SK-N-SH (cell line): Measurements from ENCODE around the gene PODXL2. TPM values are rescaled to one million over a fixed set of nuclear protein-coding genes. Genes with fewer than 3 reads are reported as not detected.

Source experiments
- CTCF ChIA-PET: fragments of 300-600, 350-600 bp; formaldehyde crosslinking; extraction: SDS; loops from one replicate; lab custom pipeline; 2021; lab: Yijun Ruan, JAX
- POLR2A ChIA-PET: fragments of 350-600 bp; sonication (Branson Sonifier 250); formaldehyde crosslinking; extraction: SDS; loops from one replicate; lab custom pipeline; 2020; ENCODE audit warnings: antibody characterized with exemption, inconsistent platforms; lab: Yijun Ruan, JAX
- DNase-seq: peaks from one replicate; pipeline ENCODE4 v3.0.0; 2012
- H2AFZ ChIP-seq: fragments of 200-600 bp; sonication (generic); 2 replicates; pipeline ENCODE4 v1.8.1; 2016; ENCODE audit warnings: antibody characterized with exemption, mild to moderate bottlenecking, low read depth
- H3F3A ChIP-seq: fragments of 200-600 bp; sonication (generic); replicated peaks from 2 replicates; pipeline ENCODE3; 2016; ENCODE audit warnings: antibody characterized with exemption, mild to moderate bottlenecking; ENCODE audit not compliant: insufficient read depth
- H3K27ac ChIP-seq, 2 experiments: fragments of 200-500 bp in 1 of 2; fragments of 200-600 bp in 1 of 2; sonication (Bioruptor generic) in 1 of 2; sonication (generic), shearing (Covaris generic) in 1 of 2; 2 replicates each; pipeline versions ENCODE4 v1.5.1 to v1.6.1; 2014 to 2016; ENCODE audit warnings: low read depth in 2 of 2, inconsistent platforms in 1 of 2, low read length in 1 of 2, mild to moderate bottlenecking in 1 of 2, mixed read lengths in 1 of 2
- H3K27me3 ChIP-seq: fragments of 200-600 bp; sonication (generic), shearing (Covaris generic); 2 replicates; pipeline ENCODE4 v1.6.1; 2016; ENCODE audit warnings: mixed run types; ENCODE audit not compliant: insufficient read depth
- H3K36me3 ChIP-seq, 2 experiments: fragments of 200-500 bp in 1 of 2; fragments of 200-600 bp in 1 of 2; sonication (Bioruptor generic) in 1 of 2; sonication (generic) in 1 of 2; replicated peaks in 1 of 2; 2 replicates each; pipeline versions ENCODE3 to v1.5.1; 2014 to 2016; ENCODE audit warnings: low read length in 1 of 2, mild to moderate bottlenecking in 1 of 2; ENCODE audit not compliant: insufficient read depth in 2 of 2, control insufficient read depth in 1 of 2
- H3K4me1 ChIP-seq, 2 experiments: fragments of 200-500 bp in 1 of 2; fragments of 200-600 bp in 1 of 2; sonication (Bioruptor generic) in 1 of 2; sonication (generic), shearing (Covaris generic) in 1 of 2; 2 replicates each; pipeline versions ENCODE4 v1.5.1 to v1.6.1; 2014 to 2016; ENCODE audit warnings: low read depth in 1 of 2, low read length in 1 of 2, mixed run types in 1 of 2; ENCODE audit not compliant: insufficient read depth in 2 of 2, control insufficient read depth in 1 of 2
- H3K4me2 ChIP-seq: fragments of 200-600 bp; sonication (generic), shearing (Covaris generic); 2 replicates; pipeline ENCODE4 v1.6.1; 2017; ENCODE audit warnings: mixed run types
- H3K4me3 ChIP-seq, 2 experiments: fragments of 200-500 bp in 1 of 2; fragments of 200-600 bp in 1 of 2; sonication (Bioruptor generic) in 1 of 2; sonication (generic), shearing (Covaris generic) in 1 of 2; 2 replicates each; pipeline versions ENCODE4 v1.5.1 to v1.8.1; 2014 to 2016; ENCODE audit warnings: low read depth in 2 of 2, inconsistent platforms in 1 of 2, low read length in 1 of 2, mild to moderate bottlenecking in 1 of 2, mixed read lengths in 1 of 2, moderate library complexity in 1 of 2
- H3K79me2 ChIP-seq: fragments of 200-600 bp; sonication (generic); 2 replicates; pipeline ENCODE4 v1.8.1; 2017; ENCODE audit warnings: mild to moderate bottlenecking; ENCODE audit not compliant: insufficient read depth
- H3K9ac ChIP-seq: fragments of 200-600 bp; sonication (generic); 2 replicates; pipeline ENCODE4 v1.6.1; 2017; ENCODE audit warnings: mixed run types
- H3K9me2 ChIP-seq: fragments of 200-600 bp; sonication (generic); 2 replicates; pipeline ENCODE4 v1.6.1; 2017; ENCODE audit warnings: mixed run types
- H3K9me3 ChIP-seq: fragments of 200-600 bp; sonication (generic); 2 replicates; pipeline ENCODE4 v1.6.1; 2017; ENCODE audit warnings: mixed run types, mild to moderate bottlenecking, moderate library complexity
- H4K20me1 ChIP-seq: fragments of 200-600 bp; sonication (generic); 2 replicates; pipeline ENCODE4 v1.6.1; 2017; ENCODE audit warnings: mild to moderate bottlenecking, mixed run types; ENCODE audit not compliant: insufficient read depth
- CTCF ChIP-seq: fragments of 200-600 bp; sonication (generic); IDR thresholded peaks from 2 replicates; pipeline ENCODE4 v1.6.1; 2017; ENCODE audit warnings: antibody characterized with exemption, mild to moderate bottlenecking, moderate library complexity
- EZH2phosphoT487 ChIP-seq: fragments of 200-600 bp; sonication (generic); IDR thresholded peaks from 2 replicates; pipeline ENCODE4 v1.6.1; 2017; ENCODE audit warnings: low read depth, mixed run types, mild to moderate bottlenecking, antibody characterized with exemption, moderate library complexity, borderline replicate concordance
- FOSL2 ChIP-seq: IDR thresholded peaks from 2 replicates; pipeline ENCODE4 v1.4.0; 2012; ENCODE audit warnings: low read depth, mild to moderate bottlenecking, moderate library complexity, borderline replicate concordance
- FOXJ3 ChIP-seq: sonication (generic); formaldehyde crosslinking; IDR thresholded peaks from 2 replicates; pipeline ENCODE4 v1.5.1; 2020; ENCODE audit warnings: mild to moderate bottlenecking, missing genetic modification reagents
- FOXM1 ChIP-seq: IDR thresholded peaks from 2 replicates; pipeline ENCODE4 v1.4.0; 2012; ENCODE audit warnings: low read depth, mild to moderate bottlenecking
- GABPA ChIP-seq: IDR thresholded peaks from 2 replicates; pipeline ENCODE4 v1.4.0; 2012; ENCODE audit warnings: low read depth, mild to moderate bottlenecking
- GATA2 ChIP-seq: sonication (generic); formaldehyde crosslinking; IDR thresholded peaks from 2 replicates; pipeline ENCODE4 v1.5.0; 2020; ENCODE audit warnings: mild to moderate bottlenecking, missing genetic modification reagents
- JUND ChIP-seq: IDR thresholded peaks from 2 replicates; pipeline ENCODE4 v1.4.0; 2012
- MEF2A ChIP-seq: IDR thresholded peaks from 2 replicates; pipeline ENCODE4 v1.4.0; 2012; ENCODE audit warnings: low read depth, borderline replicate concordance
- MXI1 ChIP-seq: IDR thresholded peaks from 2 replicates; pipeline ENCODE4 v1.6.1; 2012; ENCODE audit warnings: mild to moderate bottlenecking, low read depth, low read length, improper control_type of control experiment
- NFIC ChIP-seq: IDR thresholded peaks from 2 replicates; pipeline ENCODE4 v1.4.0; 2012; ENCODE audit warnings: borderline replicate concordance
- PBX3 ChIP-seq: IDR thresholded peaks from 2 replicates; pipeline ENCODE4; 2012
- REST ChIP-seq: IDR thresholded peaks from 2 replicates; pipeline ENCODE4 v1.6.1; 2012; ENCODE audit warnings: mild to moderate bottlenecking, low read depth, low read length, moderate library complexity
- RFX5 ChIP-seq: IDR thresholded peaks from 2 replicates; pipeline ENCODE4 v1.6.1; 2012; ENCODE audit warnings: mild to moderate bottlenecking, improper control_type of control experiment, low read length
- RXRA ChIP-seq: IDR thresholded peaks from 2 replicates; pipeline ENCODE4 v1.4.0; 2012; ENCODE audit warnings: low read depth, mild to moderate bottlenecking, borderline replicate concordance
- SIN3A ChIP-seq: IDR thresholded peaks from 2 replicates; pipeline ENCODE4 v1.6.1; 2012; ENCODE audit warnings: low read depth, mild to moderate bottlenecking, low read length, moderate library complexity, borderline replicate concordance
- SMC3 ChIP-seq: IDR thresholded peaks from 2 replicates; pipeline ENCODE4 v1.6.1; 2012; ENCODE audit warnings: low read depth, low read length, improper control_type of control experiment
- TCF12 ChIP-seq: IDR thresholded peaks from 2 replicates; pipeline ENCODE4 v1.4.0; 2012
- USF1 ChIP-seq: IDR thresholded peaks from 2 replicates; pipeline ENCODE4 v1.4.0; 2012; ENCODE audit warnings: low read depth, borderline replicate concordance
- YY1 ChIP-seq: IDR thresholded peaks from 2 replicates; pipeline ENCODE4 v1.4.0; 2012; ENCODE audit warnings: low read depth, mild to moderate bottlenecking
- WGBS: methylation state at CpG from one replicate; pipeline ENCODE4 v1.1.6; 2017; ENCODE audit warnings: low lambda C conversion rate; 5-methylcytosine and 5-hydroxymethylcytosine counted together
- polyA plus RNA-seq, 3 experiments: library from polyadenylated mRNA; depleted of rRNA; stranded (reverse); fragments of >200 nt; gene quantifications; 2 replicates each; pipeline ENCODE4 v1.2.3, GENCODE V29; 2012

Gene PODXL2
- polyA plus RNA-seq, 1 of the 3 experiments (the other 2 are of a cell fraction), result 27.5 TPM

GRCh38 chr3:127716384-127716783 lies 87.4 kb downstream of the PODXL2 start (continued):
- TF ChIP-seq SMC3 (no peak), FOXM1 (no peak), GABPA (no peak), FOSL2 (no peak), SIN3A (no peak), USF1 (no peak), TCF12 (no peak), EZH2phosphoT487 (no peak)

GRCh38 chr3:127717357-127718244 lies 88.6 kb downstream of the PODXL2 start:
- H3K9ac ChIP-seq, result no peak overlapping the region
- no peaks in the 10 kb centered on the region for H3K36me3 ChIP-seq
- POLR2A ChIA-PET, result no interaction called here
- no peaks in the 10 kb centered on the region for H4K20me1 ChIP-seq
- no peak overlapping the region for H2AFZ ChIP-seq
- H3K4me2 ChIP-seq, result no peak overlapping the region
- H3F3A ChIP-seq, result no peaks in the 10 kb centered on the region
- CTCF ChIA-PET, result interaction anchor here (0.9 to 4.3 kb wide), 4 partner anchors 11 to 183 kb away, joined by 3 to 15 read pairs (median 8); no protein-coding TSS in a partner anchor
- DNase-seq, result no peak
- H3K9me3 ChIP-seq, result no peaks in the 10 kb centered on the region
- peak overlapping the region in 1 of 2 experiments; percentile 66; a peak in 2 of 4 replicates for H3K27ac ChIP-seq
- H3K9me2 ChIP-seq, result no peaks in the 10 kb centered on the region
- no peaks in the 10 kb centered on the region for H3K27me3 ChIP-seq
- TF ChIP-seq REST, result no peak
- TF ChIP-seq MEF2A, result no peak
- TF ChIP-seq USF1, result no peak
- TF ChIP-seq RFX5, result no peak
- TF ChIP-seq SIN3A, result no peak
- TF ChIP-seq RXRA, result no peak
- no peak for TF ChIP-seq JUND
- no peak for TF ChIP-seq PBX3
- TF ChIP-seq NFIC, result no peak
- no peak for TF ChIP-seq GATA2
- TF ChIP-seq CTCF, result no peak
- no peak for TF ChIP-seq FOXM1
- no peak for TF ChIP-seq GABPA
- TF ChIP-seq FOXJ3 (CRISPR knock-in tag), result no peak
- no peak for TF ChIP-seq MXI1
- TF ChIP-seq YY1, result no peak
- TF ChIP-seq, all 33 proteins: peak for 0
- H3K79me2 ChIP-seq, result no peaks in the 10 kb centered on the region
- no peak overlapping the region for H3K4me3 ChIP-seq
- 77% methylated on average over 14 of the region's 14 CpGs for WGBS
- peaks cover 0 to 56% of the 10 kb centered on the region in 2 experiments; a peak in 1 of 4 replicates for H3K4me1 ChIP-seq
